ENCODE measurements around the gene ZRANB3. TPM values are rescaled to one million over a fixed set of nuclear protein-coding genes. Genes with fewer than 3 reads are reported as not detected.
"Not testable (repeated sequence)": the region's sequence is repeated elsewhere in the genome, so short reads cannot be mapped to it uniquely, and the experiment has no call there.

ZRANB3 gene
- total RNA-seq, 1 donor from 2014 or later, result 3.3 TPM

- DNase-seq (ENCODE audit: low spot score), result no peak
Measured at GRCh38 chr2:135132314-135132713, 398.7 kb downstream of the ZRANB3 start.

DNA sequence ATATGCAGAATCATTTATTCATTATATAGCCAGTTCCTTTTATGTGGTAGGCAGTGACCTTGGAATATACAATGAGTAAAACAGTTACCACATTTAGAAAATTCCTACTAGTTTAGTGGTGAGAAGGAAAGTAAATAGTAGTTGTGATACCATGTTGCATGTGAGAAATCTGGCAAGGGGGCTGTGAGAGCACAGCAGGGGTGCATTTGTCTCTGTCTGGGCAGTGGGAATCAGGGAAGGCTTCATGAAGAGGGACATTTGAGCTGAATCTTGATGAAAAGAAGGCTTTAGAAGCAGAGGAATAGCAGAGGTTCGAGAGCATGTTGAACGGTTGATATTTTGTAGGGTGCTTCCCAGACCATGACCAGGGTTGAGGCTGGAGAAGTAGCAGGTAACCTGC lies 400.3 kb downstream of the ZRANB3 start:
- DNase-seq (ENCODE audit: low spot score), result no peak

DNA sequence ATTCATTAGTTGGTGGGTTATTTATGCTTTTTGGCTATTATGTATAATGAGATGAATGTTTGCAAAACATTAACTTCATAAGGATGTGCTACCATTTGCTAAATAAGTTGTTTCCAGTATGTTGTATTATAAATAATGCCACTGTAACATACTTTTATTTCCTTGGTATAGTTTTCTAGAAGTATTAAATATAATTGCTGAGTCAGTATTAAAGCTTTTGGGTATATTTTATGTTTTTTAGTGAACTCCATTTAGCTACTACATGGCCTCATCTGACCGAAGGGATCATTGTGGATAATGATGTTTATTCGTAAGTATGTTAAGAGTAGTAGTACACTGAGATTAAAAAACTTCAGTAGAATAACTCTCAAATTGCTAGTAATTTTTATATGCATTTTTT lies 405.1 kb downstream of the ZRANB3 start:
- no peak for DNase-seq (ENCODE audit: low spot score)

- DNase-seq (ENCODE audit: low spot score), result no peak
Measured at GRCh38 chr2:135124924-135125886, 405.8 kb downstream of the ZRANB3 start.

GRCh38 chr2:135121658-135122039 lies 409.4 kb downstream of the ZRANB3 start:
- not testable (repeated sequence) for DNase-seq (ENCODE audit: low spot score)

GRCh38 chr2:135121016-135121657 lies 409.9 kb downstream of the ZRANB3 start:
- no peak for DNase-seq (ENCODE audit: low spot score)

DNA sequence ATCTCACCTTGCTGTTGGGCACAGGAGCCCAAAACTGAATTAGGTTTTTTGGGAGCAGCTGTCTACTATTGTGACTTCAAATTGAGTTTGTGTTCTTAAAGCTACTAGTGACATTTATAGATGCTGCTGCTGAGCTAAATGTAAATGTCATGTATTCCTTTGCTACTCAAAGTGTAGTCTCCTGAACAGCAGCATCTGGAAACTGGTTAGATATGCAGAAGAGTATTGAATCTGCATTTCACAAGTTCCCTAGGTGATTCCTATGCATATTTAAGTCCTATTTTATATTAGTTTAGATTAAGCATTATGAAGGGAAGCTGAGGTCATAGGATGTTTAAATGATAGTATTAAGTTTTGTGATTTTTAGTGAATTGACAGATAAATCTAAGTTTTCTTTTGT lies 411.4 kb downstream of the ZRANB3 start:
- no peak for DNase-seq (ENCODE audit: low spot score)

- DNase-seq (ENCODE audit: low spot score), result no peak
Measured at GRCh38 chr2:135113322-135113721, 417.7 kb downstream of the ZRANB3 start.

- DNase-seq (ENCODE audit: low spot score), result not testable (repeated sequence)
Measured at GRCh38 chr2:135105513-135106316, 425.3 kb downstream of the ZRANB3 start.

GRCh38 chr2:135103843-135104242 lies 427.2 kb downstream of the ZRANB3 start:
- no peak for DNase-seq (ENCODE audit: low spot score)

DNA sequence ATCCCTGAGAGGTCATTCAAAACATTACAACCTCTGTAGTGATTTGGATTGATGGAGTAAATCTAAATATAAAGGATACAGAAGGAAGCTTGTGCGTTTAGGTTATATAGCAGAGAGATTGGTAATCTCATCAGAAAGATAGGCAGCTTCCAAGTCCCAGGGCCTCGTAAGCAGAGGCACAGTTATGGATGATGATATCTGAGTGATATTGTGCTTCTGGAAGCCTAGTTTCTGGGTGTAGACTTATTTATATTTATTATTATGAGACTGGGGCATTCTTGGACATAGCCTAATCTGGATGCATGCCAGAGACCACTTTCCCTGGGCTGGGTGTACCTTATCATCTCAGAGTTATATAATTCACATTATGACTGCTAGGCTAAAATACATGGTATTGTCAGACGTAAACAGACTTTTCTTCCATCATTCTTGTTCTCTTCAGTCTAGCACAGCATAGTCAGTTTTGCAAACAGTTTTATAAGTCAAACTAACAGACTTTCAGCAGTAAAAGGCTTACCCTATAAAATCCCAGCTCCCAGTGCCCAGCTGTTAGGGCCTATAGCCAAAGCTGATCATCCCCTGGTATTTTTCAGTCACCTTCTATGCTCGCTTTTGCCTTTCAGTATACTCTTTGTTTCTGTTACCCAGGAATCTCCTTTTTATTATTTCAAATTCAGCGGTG lies 431.1 kb downstream of the ZRANB3 start:
- no peak for DNase-seq (ENCODE audit: low spot score)

DNA sequence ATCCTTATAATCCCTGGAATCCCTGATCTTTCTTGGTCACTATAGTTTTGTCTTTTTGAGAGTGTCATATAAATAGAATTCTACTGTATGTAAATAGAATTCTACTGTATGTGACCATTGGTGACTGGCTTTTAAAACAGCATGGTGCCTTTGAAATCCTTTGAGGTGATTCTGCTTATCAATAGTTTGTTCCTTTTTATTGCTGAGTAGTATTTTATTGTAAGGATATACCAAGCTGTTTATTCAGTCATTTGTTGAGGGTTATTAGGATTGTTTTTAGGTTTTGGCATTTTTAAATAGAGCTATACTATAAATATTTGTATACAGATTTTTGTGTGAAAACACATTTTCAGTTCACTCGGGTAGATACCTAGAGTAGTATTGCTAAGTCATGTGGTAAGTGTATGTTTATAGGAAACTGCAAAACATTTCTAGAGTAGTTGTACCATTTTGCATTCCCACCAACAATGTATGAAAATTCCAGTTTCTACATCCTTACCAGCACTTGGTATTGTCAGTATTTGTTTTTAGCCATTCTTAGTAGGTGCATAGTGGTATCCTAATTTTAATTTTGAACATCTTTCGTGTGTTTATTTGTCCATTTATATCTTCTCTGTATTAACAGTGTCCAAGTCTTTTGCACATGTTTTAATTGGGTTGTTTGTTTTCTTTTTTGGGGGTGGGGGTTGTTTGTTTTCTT lies 433.3 kb downstream of the ZRANB3 start:
- DNase-seq (ENCODE audit: low spot score), result no peak

- DNase-seq (ENCODE audit: low spot score), result no peak
Measured at GRCh38 chr2:135096665-135097446, 434.2 kb downstream of the ZRANB3 start.

DNA sequence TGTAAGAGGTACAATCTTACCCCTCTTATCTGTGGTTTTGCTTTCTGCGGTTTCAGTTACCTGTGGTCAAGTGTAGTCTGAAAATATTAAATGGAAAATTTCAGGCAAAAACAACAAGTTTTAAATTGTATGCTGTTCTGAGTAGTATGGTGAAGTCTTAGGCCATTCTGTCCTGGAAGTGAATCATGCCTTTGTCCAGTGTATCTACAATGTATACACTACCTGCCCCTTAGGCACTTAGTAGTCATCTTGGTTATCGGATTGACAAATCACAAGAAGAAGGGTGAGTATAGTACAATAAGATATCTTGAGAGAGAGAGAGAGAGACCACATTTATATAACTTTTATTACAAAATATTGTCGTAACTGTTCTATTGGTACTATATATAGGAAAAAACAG lies 435.4 kb downstream of the ZRANB3 start:
- DNase-seq (ENCODE audit: low spot score), result no peak

- no peak for DNase-seq (ENCODE audit: low spot score)
Measured at GRCh38 chr2:135094508-135094907, 436.5 kb downstream of the ZRANB3 start.

DNA sequence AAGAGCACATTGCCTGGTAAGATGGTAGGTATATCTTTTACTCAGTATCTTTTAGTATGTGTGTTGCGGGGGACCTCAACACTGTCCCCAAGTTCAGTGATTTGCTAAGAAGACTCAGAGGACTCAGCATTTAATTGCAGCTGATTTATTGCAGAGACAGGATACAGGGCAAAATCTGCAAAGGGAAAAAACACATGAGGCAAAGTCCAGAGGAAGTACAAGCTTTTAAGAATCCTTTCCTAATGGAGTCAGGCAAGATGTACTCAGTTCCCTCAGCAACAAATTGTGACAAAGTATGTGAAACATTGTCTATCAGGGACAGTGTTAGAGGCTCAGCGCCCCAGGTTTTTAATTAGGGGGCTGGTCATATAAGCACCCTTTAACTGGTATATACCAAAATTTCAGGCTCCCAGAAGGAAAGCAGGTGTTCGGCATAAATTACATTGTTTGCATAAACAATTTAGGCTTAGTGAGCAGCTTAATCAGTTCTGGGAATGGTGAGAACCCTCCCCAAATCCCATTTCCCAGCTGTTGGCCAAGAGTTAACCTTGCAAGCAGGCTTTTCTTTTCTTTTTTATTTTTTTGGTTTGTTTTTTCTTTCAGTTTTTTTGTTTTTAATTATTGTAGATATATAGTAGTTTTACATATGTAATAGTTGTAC lies 437.2 kb downstream of the ZRANB3 start:
- no peak for DNase-seq (ENCODE audit: low spot score)

GRCh38 chr2:135093193-135093592 lies 437.8 kb downstream of the ZRANB3 start:
- no peak for DNase-seq (ENCODE audit: low spot score)

DNA sequence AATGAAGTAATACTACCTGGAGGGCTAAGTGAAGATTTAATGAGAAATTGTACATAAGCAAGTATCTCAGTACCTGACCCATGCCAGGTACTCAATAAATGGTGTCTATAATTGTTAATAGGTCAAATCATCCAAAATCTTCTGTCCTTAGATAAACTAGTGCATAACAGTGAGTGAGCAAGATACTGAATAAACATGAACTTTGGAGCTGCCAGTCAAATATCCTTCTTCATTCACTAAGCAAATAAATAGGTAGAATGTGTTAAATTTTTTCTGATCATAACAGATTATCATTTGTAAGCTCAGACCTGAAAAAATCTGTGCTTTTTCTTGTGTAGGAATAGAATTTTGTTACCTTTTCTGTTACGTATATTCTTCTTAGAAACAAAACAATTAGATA lies 439.3 kb downstream of the ZRANB3 start:
- no peak for DNase-seq (ENCODE audit: low spot score)

GRCh38 chr2:135089597-135089996 lies 441.4 kb downstream of the ZRANB3 start:
- not testable (repeated sequence) for DNase-seq (ENCODE audit: low spot score)
